LHCN-M2 (cell line): ENCODE measurements around the gene CD46. TPM values are rescaled to one million over a fixed set of nuclear protein-coding genes. Genes with fewer than 3 reads are reported as not detected.
"Not testable (repeated sequence)": the region's sequence is repeated elsewhere in the genome, so short reads cannot be mapped to it uniquely, and the experiment has no call there.

Source experiments
- DNase-seq: peaks from one replicate; pipeline ENCODE4 v3.0.0-alpha.2; 2012; ENCODE audit warnings: low read depth
- polyA plus RNA-seq: library from polyadenylated mRNA; unstranded; fragments of >200 nt; gene quantifications from one replicate; pipeline ENCODE4 v1.2.1, GENCODE V29; 2012; ENCODE audit warnings: missing spikeins
- total RNA-seq: library from RNA; depleted of rRNA; stranded (reverse); fragments of >200 nt; gene quantifications from 2 replicates; pipeline ENCODE4 v1.2.3, GENCODE V29; 2014; rRNA removed

Gene CD46
- 68.5 and 72.6 TPM in 2 replicates for total RNA-seq
- 26.2 TPM for polyA plus RNA-seq

- DNase-seq, result peak; percentile 90
These were observed at the start of gene CD46 for GRCh38 chr1:207751790-207752455. CD46 (plus strand) TSS chr1:207752054; CDS start chr1:207752213, 159 bp downstream.

DNA sequence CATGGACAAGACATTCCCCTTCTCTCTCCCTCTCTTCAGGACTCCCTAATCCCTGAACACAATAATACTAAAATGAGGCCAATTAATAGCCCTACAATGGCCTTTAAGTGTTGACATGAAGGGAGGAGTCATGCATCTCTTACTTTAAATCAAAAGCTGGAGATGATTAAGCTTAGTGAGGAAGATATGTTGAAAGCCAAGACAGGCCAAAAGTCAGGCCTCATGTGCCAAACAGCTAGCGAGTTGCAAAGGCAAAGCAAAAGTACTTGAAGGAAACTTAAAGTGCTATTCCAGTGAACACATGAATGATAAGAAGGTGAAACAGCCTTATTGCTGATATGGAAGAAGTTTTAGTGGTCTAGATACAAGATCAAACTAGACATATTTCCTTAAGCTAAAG lies 49.5 kb upstream of the CD46 start:
- no peak for DNase-seq

DNA sequence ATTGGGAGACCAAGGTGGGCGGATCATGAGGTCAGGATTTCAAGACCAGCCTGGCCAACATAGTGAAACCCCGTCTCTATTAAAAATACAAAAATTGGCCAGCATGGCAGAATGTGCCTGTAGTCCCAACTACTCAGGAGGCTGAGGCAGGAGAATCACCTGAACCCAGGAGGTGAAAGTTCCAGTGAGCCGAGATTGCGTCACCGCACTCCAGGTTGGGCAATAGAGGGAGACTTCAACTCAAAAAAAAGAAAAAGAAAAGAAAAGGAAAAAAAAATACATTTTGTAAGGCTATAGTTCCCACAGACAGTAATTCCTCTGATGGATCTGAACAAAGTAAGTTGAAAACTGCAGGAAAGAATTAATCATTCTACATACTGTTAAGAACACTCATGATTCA lies 48.1 kb upstream of the CD46 start:
- no peak for DNase-seq

- peak; percentile 14 for DNase-seq
These were observed 43.9 kb upstream of the CD46 start for GRCh38 chr1:207708004-207708403.

GRCh38 chr1:207711285-207711684 lies 40.6 kb upstream of the CD46 start:
- peak; percentile 54 for DNase-seq

DNA sequence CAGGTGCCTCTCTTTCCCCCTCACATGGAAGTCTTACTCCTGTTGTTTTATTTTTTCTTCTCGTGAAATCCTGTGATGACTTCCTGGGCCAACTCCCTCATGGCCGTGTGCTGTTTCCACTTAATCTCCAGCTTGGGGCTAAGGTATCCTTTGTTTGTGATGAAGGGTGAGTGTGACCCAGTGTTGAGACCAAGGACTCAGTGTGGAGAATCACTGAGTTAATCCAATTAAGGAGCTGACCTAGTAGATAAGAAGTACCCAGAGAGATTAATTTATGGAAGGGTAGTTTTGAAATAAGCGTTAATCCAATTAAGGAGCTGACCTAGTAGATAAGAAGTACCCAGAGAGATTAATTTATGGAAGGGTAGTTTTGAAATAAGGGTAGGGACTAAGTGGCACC lies 39.2 kb upstream of the CD46 start:
- DNase-seq, result not testable (repeated sequence)

DNA sequence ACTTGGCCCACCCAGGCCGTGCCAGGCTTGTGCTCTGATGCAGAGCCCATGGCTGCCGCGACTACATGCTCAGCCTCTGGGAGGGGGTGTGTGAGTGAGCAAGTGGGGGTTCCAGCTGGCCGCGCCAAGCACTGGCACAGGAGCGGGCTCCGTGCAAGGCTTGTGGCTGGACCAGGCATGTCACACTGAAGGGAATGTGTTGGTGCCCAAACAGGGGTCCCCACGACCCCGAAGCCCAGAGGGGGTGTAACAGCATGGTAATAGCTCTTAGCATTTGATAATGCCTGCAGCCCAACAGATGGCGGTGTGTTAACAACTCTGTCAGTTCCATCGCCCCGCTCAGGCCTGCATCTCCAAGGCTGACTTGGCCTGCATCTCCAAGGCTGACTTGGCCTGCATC lies 38.3 kb upstream of the CD46 start:
- no peak for DNase-seq

DNA sequence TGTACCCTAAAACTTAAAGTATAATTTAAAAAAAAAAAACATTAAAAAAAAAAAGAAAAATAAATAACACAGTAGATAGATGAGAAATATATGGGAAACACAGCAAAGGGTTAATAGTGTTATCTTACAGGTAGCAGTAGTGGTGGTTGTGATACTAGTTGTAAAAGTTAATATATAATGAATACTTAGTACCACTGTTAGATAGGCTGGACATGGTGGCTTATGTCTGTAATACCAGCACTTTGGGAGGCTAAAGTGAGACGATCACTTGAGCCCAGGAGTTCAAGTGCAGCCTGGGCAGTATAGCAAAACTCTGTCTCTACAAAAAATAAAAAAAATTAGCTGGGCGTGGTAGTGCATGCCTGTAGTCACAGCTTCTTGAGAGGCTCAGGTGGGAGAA lies 32.6 kb upstream of the CD46 start:
- DNase-seq, result no peak

- DNase-seq, result not testable (repeated sequence)
These were observed 23.5 kb upstream of the CD46 start for GRCh38 chr1:207728200-207728858.

DNA sequence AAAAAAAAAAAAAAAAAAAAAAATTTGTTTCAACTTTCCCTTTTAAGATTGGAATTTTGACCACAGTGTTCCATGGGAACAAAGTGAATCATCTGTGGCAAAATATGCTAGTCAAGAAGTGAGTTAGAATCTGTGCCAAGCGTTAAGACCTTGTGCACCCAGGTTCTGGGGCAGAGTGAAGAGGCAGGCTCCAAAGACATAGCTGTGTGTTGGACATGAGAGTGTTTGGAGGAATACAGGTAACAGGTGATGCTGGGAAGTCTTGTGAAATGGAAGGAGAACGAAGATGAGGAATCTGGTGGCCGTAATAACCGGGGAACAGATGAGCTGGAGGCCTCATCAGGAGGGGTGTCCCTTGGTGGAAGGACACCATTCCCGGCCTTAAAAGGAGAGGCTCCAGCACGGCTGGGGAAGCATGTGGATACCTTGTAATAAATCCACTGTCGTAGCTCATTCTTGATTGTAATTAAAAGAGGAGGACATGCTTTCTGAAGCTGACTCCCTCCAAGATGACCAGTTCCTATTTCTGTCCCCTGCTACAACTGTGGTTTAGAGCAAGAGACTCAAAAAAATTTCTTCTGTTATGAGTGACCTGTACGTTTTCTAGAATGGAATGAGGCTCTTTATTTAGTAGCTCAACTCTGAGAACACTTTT lies 14.2 kb upstream of the CD46 start:
- DNase-seq, result not testable (repeated sequence)

- not testable (repeated sequence) for DNase-seq
These were observed 13.6 kb upstream of the CD46 start for GRCh38 chr1:207738158-207738659.

DNA sequence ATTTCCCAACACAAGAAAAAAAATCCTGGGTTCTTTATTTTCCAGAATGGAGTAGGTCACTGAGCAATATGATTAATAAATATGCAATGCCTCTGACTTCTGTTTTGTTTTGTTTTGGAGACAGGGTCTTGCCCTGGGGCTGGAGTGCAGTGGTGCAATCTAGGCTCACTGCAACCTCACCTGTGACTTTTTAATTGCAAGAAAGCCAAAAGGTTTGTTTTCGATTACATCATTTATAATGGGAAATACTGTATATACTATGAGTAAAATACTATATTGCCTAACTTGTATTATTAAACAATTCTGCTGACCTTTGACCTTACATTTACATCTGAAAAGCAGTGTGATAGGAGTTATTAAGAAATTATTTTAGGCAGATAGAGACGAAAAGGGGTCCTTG lies 11.6 kb upstream of the CD46 start:
- DNase-seq, result no peak

DNA sequence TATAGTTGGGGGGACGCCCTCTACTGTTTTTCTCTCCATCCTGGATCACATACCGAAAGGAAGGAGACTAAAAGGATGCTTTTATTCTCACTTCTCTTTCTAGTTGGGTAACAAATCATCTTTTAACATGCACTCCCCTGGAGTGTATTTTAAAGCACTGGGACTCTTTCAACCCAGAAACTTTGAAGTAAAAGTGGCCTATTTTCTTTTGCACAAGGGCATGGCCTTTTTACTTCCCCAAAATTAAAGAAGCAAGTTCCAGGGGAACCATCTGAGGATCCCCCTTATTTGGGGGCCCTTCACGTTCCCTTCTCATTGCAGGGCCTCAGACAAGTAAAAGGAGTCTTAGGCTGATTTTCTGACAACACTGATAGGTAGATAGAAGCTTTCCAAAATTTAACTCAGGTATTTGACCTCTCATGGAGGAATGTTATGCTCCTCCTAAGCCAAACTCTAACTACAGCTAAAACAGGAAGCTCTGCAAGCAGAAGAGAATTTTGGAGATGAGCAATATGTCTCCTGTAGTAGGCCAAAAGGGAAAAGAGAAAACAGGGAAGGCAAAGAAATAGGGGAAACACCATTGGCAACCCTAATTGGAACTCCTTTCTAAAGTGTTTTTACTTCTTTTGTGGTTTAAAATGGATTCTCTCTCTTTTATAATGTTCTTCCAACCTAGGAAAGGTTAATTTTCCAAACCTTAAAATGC lies 8.9 kb upstream of the CD46 start:
- no peak for DNase-seq

GRCh38 chr1:207744000-207744534 lies 7.8 kb upstream of the CD46 start:
- DNase-seq, result no peak

DNA sequence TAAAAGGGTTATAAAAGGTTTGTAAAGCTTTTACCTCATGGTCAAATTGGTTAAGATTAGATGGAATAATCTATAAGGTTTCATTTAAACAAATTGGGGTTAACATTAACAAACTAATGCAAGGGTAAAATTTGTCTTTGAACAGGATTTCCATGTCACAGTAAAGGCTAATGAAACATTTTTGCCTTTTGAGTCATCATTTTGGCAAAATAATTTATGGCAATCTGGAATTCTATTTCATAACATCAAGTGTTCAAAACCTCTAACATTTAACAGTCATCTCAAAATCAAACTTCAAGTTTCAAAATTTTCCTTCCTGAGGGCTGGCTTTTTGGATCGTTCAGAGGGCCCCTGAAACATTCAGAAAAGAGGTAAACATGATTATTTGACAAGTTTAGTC lies 6.6 kb upstream of the CD46 start:
- peak; percentile 48 for DNase-seq

GRCh38 chr1:207745839-207746767 lies 5.8 kb upstream of the CD46 start:
- no peak for DNase-seq

DNA sequence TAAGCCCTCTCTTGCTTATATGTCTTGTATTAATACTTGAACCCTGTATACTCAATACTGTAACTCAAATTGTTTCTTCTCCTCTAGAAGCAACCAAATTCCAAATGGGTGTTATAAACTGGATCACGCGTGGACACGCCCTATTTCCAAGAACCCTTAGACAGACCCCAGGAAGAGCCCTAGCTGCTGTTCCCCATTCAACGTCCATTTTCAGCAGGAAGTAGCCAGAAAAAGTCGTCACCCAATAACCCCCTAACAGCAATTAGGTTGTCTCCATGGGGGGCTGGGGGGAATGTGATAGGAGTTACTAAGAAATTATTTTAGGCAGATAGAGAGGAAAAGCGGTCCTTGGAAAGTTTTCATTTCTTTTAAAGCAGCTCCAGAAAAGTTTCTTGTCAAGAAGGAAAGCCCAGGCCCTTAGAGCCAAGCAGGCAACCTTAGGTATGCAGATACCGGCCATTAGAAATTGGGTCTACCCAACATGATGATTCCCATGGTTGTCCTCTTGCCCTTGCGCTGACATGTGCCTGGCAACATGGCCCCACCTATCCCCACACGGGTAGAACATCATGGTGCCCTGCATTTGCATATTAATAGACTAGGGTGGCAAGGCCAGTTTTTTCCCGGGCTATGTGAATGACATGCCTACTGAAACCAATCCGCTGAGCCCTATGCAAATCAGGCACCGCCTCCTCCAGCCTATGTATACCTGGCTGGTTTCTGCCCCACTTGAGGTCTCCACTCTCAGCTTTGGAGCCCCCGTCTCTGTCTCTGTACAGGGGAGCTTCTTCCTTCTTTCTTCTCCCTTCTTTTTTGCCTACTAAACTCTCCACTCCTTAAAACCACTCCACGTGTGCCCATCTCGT lies 4.0 kb upstream of the CD46 start:
- DNase-seq, result no peak

GRCh38 chr1:207748737-207749528 lies 2.9 kb upstream of the CD46 start:
- DNase-seq, result no peak
